Superior temporal gyrus (tissue), 1 donor: Measurements from ENCODE around the gene NLRP9.

Experiments used
- DNase-seq: peaks from one replicate; pipeline ENCODE4 v3.0.0-alpha.2; 2016; ENCODE audit errors: extremely low spot score

The NLRP9 gene

GRCh38 chr19:55674459-55674840 is 63.8 kb downstream of the NLRP9 start:
- no peak for DNase-seq

DNA sequence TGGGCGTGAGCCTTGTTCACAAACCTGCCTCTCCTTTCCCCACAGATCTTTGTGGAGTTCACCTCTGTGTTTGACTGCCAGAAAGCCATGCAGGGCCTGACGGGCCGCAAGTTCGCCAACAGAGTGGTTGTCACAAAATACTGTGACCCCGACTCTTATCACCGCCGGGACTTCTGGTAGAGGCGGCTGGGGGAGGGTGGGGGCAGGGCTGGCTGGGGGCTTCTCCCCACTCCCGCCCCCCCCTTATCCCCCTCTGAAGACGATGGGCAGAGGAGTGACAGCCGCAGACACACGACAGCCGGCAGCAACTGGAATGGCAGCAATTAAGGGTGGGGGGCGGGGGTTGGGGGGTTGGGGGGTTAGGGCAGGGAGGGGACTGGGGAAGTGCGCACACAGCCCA is 64.3 kb downstream of the NLRP9 start:
- DNase-seq: no peak

DNA sequence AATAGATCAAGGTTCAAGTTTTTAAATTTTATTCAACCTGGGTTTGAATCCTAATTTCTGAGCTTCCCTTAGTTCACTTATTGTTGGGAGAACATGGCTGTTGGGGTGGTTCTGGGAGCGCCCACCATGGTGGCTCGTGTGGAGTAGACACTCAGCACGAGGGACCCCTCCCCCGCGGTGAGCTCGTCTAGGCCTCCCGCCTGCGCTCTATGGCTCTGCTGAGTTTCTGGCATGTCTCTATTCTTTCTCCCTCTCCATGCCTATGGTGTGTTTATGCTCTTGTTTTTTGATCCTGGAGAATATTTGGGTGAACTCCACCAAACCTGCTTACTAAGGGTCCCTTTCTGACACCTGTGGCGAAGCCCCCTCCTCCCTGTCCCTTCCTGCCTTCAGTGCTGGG is 64.7 kb downstream of the NLRP9 start:
- DNase-seq: no peak

GRCh38 chr19:55672418-55672817 is 65.8 kb downstream of the NLRP9 start:
- DNase-seq: no peak

- no peak for DNase-seq
Measured at GRCh38 chr19:55671054-55671378, 67.2 kb downstream of the NLRP9 start.

DNA sequence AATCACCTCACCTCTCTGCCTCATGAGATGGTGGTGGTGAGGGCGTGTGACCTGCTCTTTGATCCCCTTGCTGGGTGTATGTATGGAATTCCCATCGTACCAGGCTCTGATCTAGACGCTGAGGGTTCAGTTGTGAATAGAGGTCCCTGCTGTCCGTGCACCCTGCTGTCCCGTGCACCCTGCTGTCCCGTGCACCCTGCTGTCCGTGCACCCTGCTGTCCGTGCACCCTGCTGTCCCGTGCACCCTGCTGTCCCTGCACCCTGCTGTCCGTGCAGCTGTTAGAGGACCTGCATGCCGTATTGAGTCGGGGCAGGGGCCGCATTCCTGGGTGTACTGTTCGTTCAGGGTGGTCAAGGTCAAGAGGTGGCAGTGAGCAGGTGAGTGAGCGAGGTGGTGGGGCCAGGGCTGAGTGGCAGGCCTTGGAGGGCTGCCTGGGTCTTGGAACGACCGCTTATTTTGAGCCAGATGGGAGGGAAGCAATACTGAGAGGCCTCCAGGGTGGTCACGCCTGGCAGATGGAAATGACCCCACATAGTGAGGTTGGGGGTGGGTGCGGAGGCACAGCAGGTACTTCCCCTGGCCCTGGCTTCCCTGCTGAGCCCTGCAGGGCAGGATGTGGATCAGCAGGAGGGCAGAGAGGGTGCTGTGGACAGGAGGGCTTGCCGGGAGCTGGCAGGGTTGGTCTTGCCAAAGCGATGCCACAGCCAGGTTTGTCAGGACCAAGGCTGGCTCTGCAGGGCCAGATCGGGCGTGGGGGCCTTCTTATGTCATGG is 67.7 kb downstream of the NLRP9 start:
- no peak for DNase-seq

- no peak for DNase-seq
Measured at GRCh38 chr19:55669418-55670279, 68.6 kb downstream of the NLRP9 start.

DNA sequence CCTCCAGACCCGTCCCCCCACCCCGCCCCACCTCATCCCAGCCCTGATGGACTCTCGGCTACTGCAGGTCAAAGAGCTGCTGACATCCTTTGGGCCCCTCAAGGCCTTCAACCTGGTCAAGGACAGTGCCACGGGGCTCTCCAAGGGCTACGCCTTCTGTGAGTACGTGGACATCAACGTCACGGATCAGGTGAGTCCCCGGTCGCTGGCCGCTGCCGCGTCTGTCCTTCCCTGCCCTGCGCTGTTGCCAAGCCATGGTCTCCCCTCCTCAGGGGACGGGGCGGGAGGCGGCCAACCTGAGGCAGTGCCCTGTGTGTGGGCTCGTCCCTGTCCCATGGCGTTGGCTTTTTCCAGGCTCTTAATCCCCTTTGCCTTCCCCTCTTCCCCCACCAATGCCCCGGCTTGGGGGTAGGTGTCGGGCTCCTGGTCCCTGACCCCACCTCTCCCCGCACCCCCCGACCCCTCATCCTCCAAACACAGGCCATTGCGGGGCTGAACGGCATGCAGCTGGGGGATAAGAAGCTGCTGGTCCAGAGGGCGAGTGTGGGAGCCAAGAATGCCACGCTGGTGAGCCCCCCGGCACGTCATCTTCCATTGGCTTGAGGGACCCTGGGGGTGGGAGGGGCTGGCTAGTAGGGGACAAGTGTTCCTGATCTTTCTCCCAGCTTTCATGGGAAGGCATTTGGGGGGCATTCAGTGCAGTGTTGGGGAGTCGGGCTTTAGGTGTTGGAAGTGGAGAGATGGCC is 69.4 kb downstream of the NLRP9 start:
- no peak for DNase-seq

DNA sequence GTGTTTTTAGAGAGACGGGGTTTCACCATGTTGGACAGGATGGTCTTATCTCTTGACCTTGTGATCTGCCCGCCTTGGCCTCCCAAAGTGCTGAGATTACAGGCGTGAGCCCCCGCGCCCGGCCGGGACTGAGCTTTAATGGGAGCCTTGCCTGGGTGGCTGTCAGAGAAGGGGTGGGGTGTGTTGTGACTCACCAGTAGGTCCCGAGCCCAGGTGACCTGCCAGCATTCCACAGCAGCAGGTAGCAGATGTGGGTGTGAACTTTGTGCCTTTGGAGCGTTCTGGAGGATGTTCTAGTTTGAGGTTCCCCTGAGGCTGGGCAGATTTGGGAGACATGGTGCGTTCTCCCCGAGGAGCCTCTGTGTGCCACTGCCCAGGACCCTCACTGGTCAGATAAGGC is 70.2 kb downstream of the NLRP9 start:
- DNase-seq: no peak

DNA sequence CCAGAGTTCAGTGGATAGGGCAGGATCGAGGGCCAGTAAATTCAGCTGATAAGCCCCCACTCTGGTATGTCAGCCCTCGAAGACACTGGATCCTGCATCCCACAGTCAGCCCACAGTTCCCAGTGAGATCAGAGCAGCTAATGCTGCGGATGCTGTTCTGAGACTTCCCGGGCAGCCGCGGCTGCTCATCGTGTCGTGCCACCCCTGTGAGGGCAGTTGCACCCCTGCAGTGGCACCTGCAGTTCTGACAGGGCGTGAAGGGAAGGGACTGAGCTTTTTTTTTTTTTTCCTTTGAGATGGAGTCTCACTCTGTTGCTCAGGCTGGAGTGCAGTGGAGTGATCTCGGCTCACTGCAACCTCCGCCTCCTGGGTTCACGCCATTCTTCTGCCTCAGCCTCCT is 70.7 kb downstream of the NLRP9 start:
- no peak for DNase-seq

DNA sequence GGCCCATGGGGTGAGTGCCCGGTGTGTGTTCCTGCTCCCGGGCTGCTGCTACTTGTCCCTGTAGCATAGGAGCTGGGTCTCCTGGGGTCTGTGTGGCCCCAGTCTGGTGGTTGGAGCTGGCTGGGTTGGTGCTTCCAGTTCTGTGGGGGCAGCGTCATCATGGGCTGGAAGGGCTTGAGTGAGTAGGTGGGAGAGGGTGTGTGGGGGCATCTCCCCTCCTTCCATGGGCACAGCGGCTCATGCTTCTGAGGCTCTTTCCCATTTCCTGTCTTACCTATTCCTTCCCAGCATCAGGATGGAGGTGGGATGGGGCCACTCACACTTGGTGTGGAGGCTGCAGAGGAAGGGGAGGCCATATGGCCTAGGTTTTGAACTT is 71.2 kb downstream of the NLRP9 start:
- DNase-seq: no peak

- DNase-seq: no peak
Measured at GRCh38 chr19:55666343-55667005, 71.7 kb downstream of the NLRP9 start.

DNA sequence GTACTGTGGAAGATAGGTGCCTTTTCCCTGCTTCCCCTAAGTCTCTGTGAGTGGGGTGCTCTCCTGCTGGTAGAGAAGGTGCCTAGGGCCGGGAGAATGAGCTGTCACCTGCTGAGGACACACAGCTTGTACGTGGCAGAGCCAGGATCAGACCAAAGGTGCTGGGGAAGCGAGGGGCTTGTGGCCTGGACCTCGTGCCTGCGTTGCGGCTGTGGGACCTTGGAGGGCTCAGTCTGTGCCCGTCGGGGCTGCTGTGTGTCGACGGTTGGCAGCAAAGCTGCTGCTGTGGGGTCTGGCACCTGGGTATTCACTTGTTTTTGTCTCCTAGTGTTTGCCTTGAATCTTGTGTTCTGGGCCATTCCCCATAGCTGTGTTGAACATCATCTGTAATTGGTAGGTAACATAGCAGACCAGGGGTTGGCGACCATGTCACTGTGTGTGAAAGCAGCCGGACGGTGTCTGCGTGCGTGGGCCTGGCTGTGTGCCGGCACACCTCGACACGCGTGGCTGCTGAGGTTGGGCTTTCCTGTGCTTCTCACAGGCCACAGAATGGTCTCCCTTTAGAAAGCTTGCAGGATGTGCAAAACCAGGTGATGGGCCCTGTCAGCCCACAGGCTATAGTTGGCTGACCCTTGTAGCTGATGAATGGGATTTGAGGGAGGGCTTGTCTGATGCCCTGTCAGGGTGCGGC is 74.2 kb downstream of the NLRP9 start:
- DNase-seq: no peak

- no peak for DNase-seq
Measured at GRCh38 chr19:55661826-55662225, 76.4 kb downstream of the NLRP9 start.

GRCh38 chr19:55660991-55661390 is 77.2 kb downstream of the NLRP9 start:
- DNase-seq: no peak

GRCh38 chr19:55660404-55660803 is 77.8 kb downstream of the NLRP9 start:
- DNase-seq: no peak

DNA sequence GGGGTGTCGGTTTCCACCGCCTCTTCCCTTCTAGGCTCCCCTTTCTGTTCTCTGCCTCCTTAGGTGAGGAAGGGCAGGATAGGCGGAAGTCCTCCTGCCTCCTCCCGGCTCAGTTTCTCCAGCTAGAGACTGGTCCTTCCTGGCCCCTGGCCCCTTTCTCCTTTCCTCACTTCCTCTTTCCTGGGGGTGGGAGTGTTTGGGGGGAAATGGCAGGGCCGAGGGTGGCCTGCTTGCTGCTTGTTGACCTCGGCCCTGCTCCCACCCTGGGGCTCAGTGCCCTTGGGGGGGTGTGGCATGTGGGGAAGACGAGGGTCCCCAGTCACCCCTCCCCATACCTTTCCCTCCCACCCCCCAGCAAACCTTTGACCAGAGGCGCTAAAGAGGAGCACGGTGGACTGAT is 78.4 kb downstream of the NLRP9 start:
- DNase-seq: no peak

- no peak for DNase-seq
Measured at GRCh38 chr19:55658846-55659459, 79.2 kb downstream of the NLRP9 start.
